ENCODE results near the gene SFTPA2. TPM values are rescaled to one million over a fixed set of nuclear protein-coding genes. Genes with fewer than 3 reads are reported as not detected.
"Not testable (repeated sequence)": the region's sequence is repeated elsewhere in the genome, so short reads cannot be mapped to it uniquely, and the experiment has no call there.

The SFTPA2 gene
- total RNA-seq, 4 donors from 2014 or later = 0.16 TPM; not detected in 3

DNA sequence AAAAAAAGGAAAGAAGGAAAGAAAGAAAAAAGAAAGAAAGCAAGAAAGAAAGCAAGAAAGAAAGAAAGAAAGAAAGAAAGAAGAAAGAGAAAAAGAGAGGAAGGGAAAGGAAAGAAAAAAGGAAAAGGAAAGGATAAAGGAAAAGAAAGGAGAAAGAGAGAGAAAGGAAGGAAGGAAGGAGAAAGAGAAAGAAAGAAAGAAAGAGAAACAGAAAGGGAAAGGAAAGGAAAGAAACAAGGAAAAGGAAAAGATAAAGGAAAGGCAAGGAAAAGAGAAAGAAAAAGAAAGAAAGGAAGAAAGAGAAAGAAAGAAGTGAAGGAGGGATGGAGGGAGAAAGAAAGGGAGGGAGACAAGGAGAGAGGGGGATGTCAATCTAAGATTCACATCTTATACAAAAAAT lies 20.8 kb upstream of the SFTPA2 start:
- Histone ChIP-seq H3K9me3 (no peaks in the 10 kb centered on the region), H3K27ac (no peak overlapping the region), H3K27me3 (no peaks in the 10 kb centered on the region), H3K4me3 (no peak overlapping the region), H3K36me3 (no peaks in the 10 kb centered on the region), H3K4me1 (no peaks in the 10 kb centered on the region)
- TF ChIP-seq POLR2A (IDR thresholded peaks at IDR 0.05) = no peak
- no peak for TF ChIP-seq POLR2AphosphoS5 (IDR thresholded peaks at IDR 0.05)
- TF ChIP-seq, protein P1, sequence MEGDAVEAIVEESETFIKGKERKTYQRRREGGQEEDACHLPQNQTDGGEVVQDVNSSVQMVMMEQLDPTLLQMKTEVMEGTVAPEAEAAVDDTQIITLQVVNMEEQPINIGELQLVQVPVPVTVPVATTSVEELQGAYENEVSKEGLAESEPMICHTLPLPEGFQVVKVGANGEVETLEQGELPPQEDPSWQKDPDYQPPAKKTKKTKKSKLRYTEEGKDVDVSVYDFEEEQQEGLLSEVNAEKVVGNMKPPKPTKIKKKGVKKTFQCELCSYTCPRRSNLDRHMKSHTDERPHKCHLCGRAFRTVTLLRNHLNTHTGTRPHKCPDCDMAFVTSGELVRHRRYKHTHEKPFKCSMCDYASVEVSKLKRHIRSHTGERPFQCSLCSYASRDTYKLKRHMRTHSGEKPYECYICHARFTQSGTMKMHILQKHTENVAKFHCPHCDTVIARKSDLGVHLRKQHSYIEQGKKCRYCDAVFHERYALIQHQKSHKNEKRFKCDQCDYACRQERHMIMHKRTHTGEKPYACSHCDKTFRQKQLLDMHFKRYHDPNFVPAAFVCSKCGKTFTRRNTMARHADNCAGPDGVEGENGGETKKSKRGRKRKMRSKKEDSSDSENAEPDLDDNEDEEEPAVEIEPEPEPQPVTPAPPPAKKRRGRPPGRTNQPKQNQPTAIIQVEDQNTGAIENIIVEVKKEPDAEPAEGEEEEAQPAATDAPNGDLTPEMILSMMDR (IDR thresholded peaks at IDR 0.05) = no peak
- TF ChIP-seq EP300 (IDR thresholded peaks at IDR 0.05) = no peak
- ATAC-seq = no peak

DNA sequence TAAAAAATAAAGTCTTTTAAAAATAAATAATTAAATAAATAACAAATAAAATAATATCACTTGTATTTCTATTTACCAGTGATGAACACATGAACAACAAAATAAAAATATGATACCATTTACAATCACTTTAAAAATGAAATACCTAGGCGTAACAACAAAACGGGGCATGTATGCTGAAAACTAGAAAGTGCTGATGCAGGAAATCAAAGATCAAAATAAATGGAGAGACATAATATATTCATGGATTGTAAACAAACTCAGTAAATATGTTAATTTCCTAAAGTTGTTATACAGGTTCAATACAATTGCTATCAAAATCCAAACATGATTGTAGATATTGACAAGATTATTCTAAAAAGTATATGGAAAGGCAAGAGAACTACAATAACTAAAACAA lies 19.2 kb upstream of the SFTPA2 start:
- Histone ChIP-seq H3K4me3 (no peak overlapping the region), H3K9me3 (peaks cover 0 to 6% (median 0%) of the 10 kb centered on the region in 3 donors), H3K4me1 (no peaks in the 10 kb centered on the region), H3K36me3 (no peaks in the 10 kb centered on the region), H3K27me3 (no peaks in the 10 kb centered on the region), H3K27ac (no peak overlapping the region)
- no peak for TF ChIP-seq POLR2A (IDR thresholded peaks at IDR 0.05)
- TF ChIP-seq POLR2AphosphoS5 (IDR thresholded peaks at IDR 0.05) = no peak
- TF ChIP-seq EP300 (IDR thresholded peaks at IDR 0.05) = no peak
- TF ChIP-seq, protein P1 (IDR thresholded peaks at IDR 0.05) = no peak
- no peak for ATAC-seq
- 88 to 90% methylated on average over 2 of the region's 2 CpGs for WGBS, 2 donors (ENCODE audit: low coverage in 1 of 2)

DNA sequence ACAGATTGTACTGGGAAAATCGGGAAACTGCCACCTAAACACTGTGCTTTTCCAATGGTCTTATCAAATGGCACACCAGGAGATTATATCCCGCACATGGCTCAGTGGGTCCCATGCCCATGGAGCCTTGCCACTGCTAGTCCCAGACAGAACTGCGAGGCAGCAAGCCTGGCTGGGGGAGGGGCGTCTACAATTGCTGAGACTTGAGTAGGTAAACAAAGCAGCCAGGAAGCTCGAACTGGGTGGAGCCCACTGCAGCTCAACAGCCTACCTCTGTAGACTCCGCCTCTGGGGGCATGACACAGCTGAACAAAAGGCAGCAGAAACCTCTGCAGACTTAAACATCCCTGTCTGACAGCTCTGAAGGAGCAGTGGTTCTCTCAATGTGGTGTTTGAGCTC lies 10.4 kb upstream of the SFTPA2 start:
- 60% methylated on average over 1 of the region's 6 CpGs; no CpG with 5 or more reads in 1 of the 2 donors for WGBS, 2 donors (ENCODE audit: low coverage in 1 of 2)
- not testable (repeated sequence) for H3K36me3 ChIP-seq, ATAC-seq, H3K4me3 ChIP-seq, H3K27ac ChIP-seq, H3K4me1 ChIP-seq
- Histone ChIP-seq H3K27me3 (peaks cover 15% of the 10 kb centered on the region), H3K9me3 (peaks cover 0 to 24% (median 0%) of the 10 kb centered on the region in 3 donors)

DNA sequence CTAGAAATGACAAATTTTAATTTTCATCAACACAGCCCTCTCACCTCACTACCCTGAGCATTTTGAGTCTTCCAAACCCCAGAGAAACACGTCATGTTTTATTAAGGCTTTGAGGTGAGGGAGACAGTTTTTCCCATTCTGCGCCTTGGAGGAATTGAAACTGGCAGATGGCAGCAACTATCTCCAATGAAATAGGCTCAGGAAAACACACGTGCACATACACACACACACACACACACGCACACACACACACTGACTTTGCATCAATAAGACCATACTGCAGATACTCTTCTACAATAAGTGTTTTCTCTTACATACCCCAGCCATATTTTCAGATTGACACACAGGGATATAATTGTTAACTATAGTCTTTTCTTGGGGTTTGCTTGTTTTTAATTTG lies 3.2 kb upstream of the SFTPA2 start:
- Histone ChIP-seq H3K9me3 (no peaks in the 10 kb centered on the region), H3K27me3 (peaks cover 20% of the 10 kb centered on the region), H3K4me3 (no peak overlapping the region), H3K4me1 (peaks cover 0 to 5% (median 0%) of the 10 kb centered on the region in 3 donors), H3K27ac (no peak overlapping the region), H3K36me3 (no peaks in the 10 kb centered on the region)
- TF ChIP-seq, protein P1 (IDR thresholded peaks at IDR 0.05) = no peak
- no peak for TF ChIP-seq EP300 (IDR thresholded peaks at IDR 0.05)
- TF ChIP-seq POLR2AphosphoS5 (IDR thresholded peaks at IDR 0.05) = no peak
- no peak for TF ChIP-seq POLR2A (IDR thresholded peaks at IDR 0.05)
- no peak for ATAC-seq
- 33 to 82% methylated on average over 3 to 4 of the region's 4 CpGs for WGBS, 2 donors (ENCODE audit: low coverage in 1 of 2)

DNA sequence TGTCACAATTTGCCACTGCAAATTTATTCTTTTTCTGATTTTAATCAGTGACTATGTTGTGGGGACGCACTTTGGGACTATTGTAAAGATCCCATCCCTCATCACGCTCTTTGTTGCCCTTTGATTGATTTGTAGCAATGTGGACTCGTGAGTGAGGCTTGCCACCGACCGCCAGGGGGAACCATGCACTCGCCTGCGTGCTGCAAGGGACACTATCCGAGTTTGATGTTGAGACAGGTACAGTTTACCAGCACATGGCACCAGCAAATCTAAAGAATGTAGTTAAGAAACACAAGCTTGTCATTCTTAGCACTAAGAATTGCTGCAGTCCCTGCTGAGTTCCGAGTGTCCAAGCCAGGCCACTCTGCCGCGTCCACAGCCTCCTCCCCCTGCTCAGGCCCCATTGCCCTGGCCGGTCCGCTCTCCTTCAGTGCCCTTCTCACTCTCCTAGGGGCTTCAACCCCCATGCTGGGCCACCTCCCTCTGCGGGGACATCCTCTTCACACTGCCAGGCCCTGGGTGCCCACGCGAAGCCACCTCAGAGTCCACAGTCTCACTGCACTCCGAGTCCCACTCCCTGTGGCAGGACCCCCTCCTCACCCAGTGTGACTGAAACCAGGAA lies 2.0 kb upstream of the SFTPA2 start:
- no peaks in the 10 kb centered on the region for H3K36me3 ChIP-seq
- 0 to 3% methylated on average over 1 to 8 of the region's 17 CpGs for WGBS, 2 donors (ENCODE audit: low coverage in 1 of 2)
- peaks cover 15% of the 10 kb centered on the region for H3K27me3 ChIP-seq
- no peak overlapping the region for H3K4me3 ChIP-seq
- peaks cover 0 to 5% (median 0%) of the 10 kb centered on the region in 3 donors for H3K4me1 ChIP-seq
- no peaks in the 10 kb centered on the region for H3K9me3 ChIP-seq
- TF ChIP-seq, protein P1 (IDR thresholded peaks at IDR 0.05) = peak; percentile 21 to 80 (median 52)
- TF ChIP-seq EP300 (IDR thresholded peaks at IDR 0.05) = no peak
- H3K27ac ChIP-seq = no peak overlapping the region
- ATAC-seq = peak; percentile 41

Measured in gastroesophageal sphincter (tissue), 4 donors.